Mesendoderm (in vitro differentiated cells): ENCODE results near the gene PRKAR1A.

Experiments
- DNase-seq: peaks from one replicate; pipeline ENCODE4 v3.0.0; 2013
- H2AK5ac ChIP-seq: 2 replicates; pipeline ENCODE4 v1.6.1; 2013; ENCODE audit warnings: low read length, inconsistent platforms
- H2BK120ac ChIP-seq: 2 replicates; pipeline ENCODE4 v1.6.1; 2013; ENCODE audit warnings: low read depth, mild to moderate bottlenecking, low read length, moderate library complexity, mixed read lengths
- H2BK15ac ChIP-seq: replicated peaks from 2 replicates; pipeline ENCODE4 v1.6.1; 2013; ENCODE audit warnings: low read depth, mild to moderate bottlenecking, moderate library complexity
- H2BK5ac ChIP-seq: 2 replicates; pipeline ENCODE4 v1.6.1; 2013; ENCODE audit warnings: low read length, inconsistent platforms
- H3K18ac ChIP-seq: 2 replicates; pipeline ENCODE4 v1.6.1; 2013; ENCODE audit warnings: mild to moderate bottlenecking, low read length, mixed read lengths
- H3K23ac ChIP-seq: one replicate; pipeline ENCODE4 v1.6.1; 2013; ENCODE audit warnings: low read length
- H3K27ac ChIP-seq: 2 replicates; pipeline ENCODE4 v1.5.1; 2013; ENCODE audit warnings: low read depth, mild to moderate bottlenecking, inconsistent platforms, low read length, moderate library complexity
- H3K27me3 ChIP-seq: 2 replicates; pipeline ENCODE4 v1.6.1; 2013; ENCODE audit warnings: low read length, control low read depth, mild to moderate bottlenecking, inconsistent platforms; ENCODE audit not compliant: insufficient read depth, poor library complexity
- H3K36me3 ChIP-seq: 2 replicates; pipeline ENCODE4 v1.6.1; 2013; ENCODE audit warnings: low read length, inconsistent platforms; ENCODE audit not compliant: control insufficient read depth, insufficient read depth
- H3K4ac ChIP-seq: one replicate; pipeline ENCODE4 v1.6.1; 2013; ENCODE audit warnings: low read depth, mild to moderate bottlenecking, low read length, moderate library complexity
- H3K4me1 ChIP-seq: 2 replicates; pipeline ENCODE4 v1.6.1; 2013; ENCODE audit warnings: low read depth, low read length, inconsistent platforms; ENCODE audit not compliant: control insufficient read depth
- H3K4me2 ChIP-seq: 2 replicates; pipeline ENCODE4 v1.6.1; 2013; ENCODE audit warnings: low read length
- H3K4me3 ChIP-seq: 2 replicates; pipeline ENCODE4 v1.5.1; 2013; ENCODE audit warnings: mild to moderate bottlenecking, low read length
- H3K56ac ChIP-seq: one replicate; pipeline ENCODE4 v1.6.1; 2013; ENCODE audit warnings: low read length
- H3K79me1 ChIP-seq: 2 replicates; pipeline ENCODE4 v1.6.1; 2013; ENCODE audit warnings: low read length, inconsistent platforms
- H3K79me2 ChIP-seq: 2 replicates; pipeline ENCODE4 v1.6.1; 2013; ENCODE audit warnings: mild to moderate bottlenecking, low read length; ENCODE audit not compliant: control insufficient read depth, insufficient read depth
- H3K9ac ChIP-seq: 2 replicates; pipeline ENCODE4 v1.6.1; 2013; ENCODE audit warnings: low read length, inconsistent platforms
- H4K5ac ChIP-seq: one replicate; pipeline ENCODE4 v1.6.1; 2013; ENCODE audit warnings: low read length
- H4K8ac ChIP-seq: one replicate; pipeline ENCODE4 v1.6.1; 2013; ENCODE audit warnings: low read depth, mild to moderate bottlenecking, control low read depth, low read length, moderate library complexity
- WGBS: extraction: QIAGEN DNeasy Blood & Tissue Kit; methylation state at CpG from one replicate; pipeline ENCODE4 v1.1.7; 2013; ENCODE audit warnings: low lambda C conversion rate, missing lambda C conversion rate; ENCODE audit not compliant: insufficient coverage; ENCODE audit errors: extremely low coverage; 5-methylcytosine and 5-hydroxymethylcytosine counted together

The PRKAR1A gene

GRCh38 chr17:68570526-68570925, 58.3 kb downstream of the PRKAR1A start:
- whole genome bisulfite sequencing: no CpG with 5 or more reads among the region's 1 CpG
- H2BK120ac ChIP-seq: no peak overlapping the region
- no peak overlapping the region for H2AK5ac ChIP-seq
- no peak overlapping the region for H2BK15ac ChIP-seq
- H3K23ac ChIP-seq: no peak overlapping the region
- H3K4me2 ChIP-seq: no peak overlapping the region
- no peaks in the 10 kb centered on the region for H3K27me3 ChIP-seq
- no peak overlapping the region for H4K8ac ChIP-seq
- no peak overlapping the region for H3K9ac ChIP-seq
- H3K79me1 ChIP-seq: no peaks in the 10 kb centered on the region
- no peaks in the 10 kb centered on the region for H3K36me3 ChIP-seq
- DNase-seq: no peak
- no peak overlapping the region for H3K4me3 ChIP-seq
- H3K79me2 ChIP-seq: no peaks in the 10 kb centered on the region
- H3K18ac ChIP-seq: no peak overlapping the region
- H2BK5ac ChIP-seq: no peak overlapping the region
- no peak overlapping the region for H3K4ac ChIP-seq
- H4K5ac ChIP-seq: no peak overlapping the region
- no peak overlapping the region for H3K56ac ChIP-seq
- H3K4me1 ChIP-seq: no peaks in the 10 kb centered on the region
- H3K27ac ChIP-seq: no peak overlapping the region

- no peak overlapping the region for H4K5ac ChIP-seq
- no peak overlapping the region for H3K9ac ChIP-seq
- no peak overlapping the region for H2BK5ac ChIP-seq
- H3K23ac ChIP-seq: no peak overlapping the region
- no peaks in the 10 kb centered on the region for H3K79me1 ChIP-seq
- no peaks in the 10 kb centered on the region for H3K36me3 ChIP-seq
- H2BK15ac ChIP-seq: no peak overlapping the region
- no peaks in the 10 kb centered on the region for H3K4me1 ChIP-seq
- H3K4ac ChIP-seq: no peak overlapping the region
- no peak overlapping the region for H3K27ac ChIP-seq
- no peak overlapping the region for H2BK120ac ChIP-seq
- H3K4me3 ChIP-seq: no peak overlapping the region
- H3K4me2 ChIP-seq: no peak overlapping the region
- H3K27me3 ChIP-seq: no peaks in the 10 kb centered on the region
- H2AK5ac ChIP-seq: no peak overlapping the region
- no peak for DNase-seq
- WGBS: no CpG with 5 or more reads among the region's 6 CpGs
- H3K79me2 ChIP-seq: no peaks in the 10 kb centered on the region
- no peak overlapping the region for H3K56ac ChIP-seq
- H4K8ac ChIP-seq: no peak overlapping the region
- no peak overlapping the region for H3K18ac ChIP-seq
Measured at GRCh38 chr17:68572138-68572842, 60.1 kb downstream of the PRKAR1A start.

GRCh38 chr17:68573338-68573737, 61.1 kb downstream of the PRKAR1A start:
- H3K4ac ChIP-seq: no peak overlapping the region
- H2BK120ac ChIP-seq: no peak overlapping the region
- H3K36me3 ChIP-seq: no peaks in the 10 kb centered on the region
- H3K4me1 ChIP-seq: no peaks in the 10 kb centered on the region
- H3K27ac ChIP-seq: no peak overlapping the region
- no peak overlapping the region for H2BK15ac ChIP-seq
- H3K4me2 ChIP-seq: no peak overlapping the region
- H3K18ac ChIP-seq: no peak overlapping the region
- no peak overlapping the region for H2BK5ac ChIP-seq
- no peak overlapping the region for H3K56ac ChIP-seq
- no peak overlapping the region for H4K8ac ChIP-seq
- WGBS: no CpG with 5 or more reads among the region's 1 CpG
- H3K79me1 ChIP-seq: no peaks in the 10 kb centered on the region
- no peak overlapping the region for H4K5ac ChIP-seq
- H3K27me3 ChIP-seq: no peaks in the 10 kb centered on the region
- DNase-seq: no peak
- no peak overlapping the region for H3K9ac ChIP-seq
- H3K4me3 ChIP-seq: no peak overlapping the region
- H3K79me2 ChIP-seq: no peaks in the 10 kb centered on the region
- H3K23ac ChIP-seq: no peak overlapping the region
- no peak overlapping the region for H2AK5ac ChIP-seq

GRCh38 chr17:68576137-68576536, 63.9 kb downstream of the PRKAR1A start:
- H3K56ac ChIP-seq: no peak overlapping the region
- H4K8ac ChIP-seq: no peak overlapping the region
- no peak overlapping the region for H2BK120ac ChIP-seq
- no peak overlapping the region for H3K23ac ChIP-seq
- H2BK15ac ChIP-seq: no peak overlapping the region
- no CpG with 5 or more reads among the region's 2 CpGs for WGBS
- no peak overlapping the region for H2BK5ac ChIP-seq
- DNase-seq: no peak
- no peak overlapping the region for H3K4me3 ChIP-seq
- no peaks in the 10 kb centered on the region for H3K4me1 ChIP-seq
- no peak overlapping the region for H4K5ac ChIP-seq
- no peak overlapping the region for H3K18ac ChIP-seq
- no peaks in the 10 kb centered on the region for H3K79me1 ChIP-seq
- H3K9ac ChIP-seq: no peak overlapping the region
- no peak overlapping the region for H3K27ac ChIP-seq
- no peak overlapping the region for H2AK5ac ChIP-seq
- H3K79me2 ChIP-seq: peaks cover 2% of the 10 kb centered on the region
- no peaks in the 10 kb centered on the region for H3K36me3 ChIP-seq
- H3K4ac ChIP-seq: no peak overlapping the region
- H3K4me2 ChIP-seq: no peak overlapping the region
- H3K27me3 ChIP-seq: no peaks in the 10 kb centered on the region

DNA sequence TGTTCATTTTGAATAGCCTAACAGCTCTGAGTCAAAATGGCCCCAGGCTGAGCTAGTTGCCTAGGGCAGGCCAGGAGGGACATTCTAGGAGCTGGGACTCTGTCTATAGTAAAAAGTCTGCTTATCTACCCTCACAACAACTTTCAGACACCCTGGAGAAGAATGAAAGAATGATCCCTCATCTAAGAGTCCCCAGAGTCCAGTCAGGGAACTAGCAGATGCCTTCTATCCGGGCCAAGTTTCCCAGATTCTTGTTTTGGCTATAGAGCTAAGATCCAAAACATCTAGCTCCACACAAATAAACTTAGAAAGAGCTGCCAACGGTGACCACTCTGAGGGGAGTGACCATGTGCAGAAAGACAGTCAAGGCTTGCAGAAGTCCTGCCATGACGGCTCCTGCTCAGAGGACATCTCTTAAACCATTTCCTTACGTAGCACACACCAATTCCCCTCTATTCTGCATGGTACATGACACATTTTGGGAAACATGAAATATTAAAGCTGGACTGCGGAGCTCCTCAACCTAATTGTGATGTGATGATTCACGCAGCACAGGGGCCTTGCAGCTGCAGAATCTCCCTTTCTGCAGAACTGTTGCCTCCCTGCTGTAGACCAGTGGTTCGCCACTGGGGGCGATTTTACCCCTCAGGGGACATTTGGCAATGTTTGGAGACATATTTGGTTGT, 64.7 kb downstream of the PRKAR1A start:
- no peak overlapping the region for H2BK15ac ChIP-seq
- H3K4ac ChIP-seq: no peak overlapping the region
- H3K79me1 ChIP-seq: no peaks in the 10 kb centered on the region
- no peak overlapping the region for H3K9ac ChIP-seq
- H3K27me3 ChIP-seq: no peaks in the 10 kb centered on the region
- no peak overlapping the region for H2AK5ac ChIP-seq
- H3K18ac ChIP-seq: no peak overlapping the region
- no peak overlapping the region for H3K23ac ChIP-seq
- H3K4me1 ChIP-seq: no peaks in the 10 kb centered on the region
- no peak overlapping the region for H3K4me3 ChIP-seq
- H3K4me2 ChIP-seq: no peak overlapping the region
- no peak overlapping the region for H2BK120ac ChIP-seq
- no peak overlapping the region for H4K8ac ChIP-seq
- H2BK5ac ChIP-seq: no peak overlapping the region
- H3K79me2 ChIP-seq: peaks cover 2% of the 10 kb centered on the region
- DNase-seq: no peak
- no peaks in the 10 kb centered on the region for H3K36me3 ChIP-seq
- H3K27ac ChIP-seq: no peak overlapping the region
- H3K56ac ChIP-seq: no peak overlapping the region
- H4K5ac ChIP-seq: no peak overlapping the region
- no CpG with 5 or more reads among the region's 8 CpGs for WGBS

DNA sequence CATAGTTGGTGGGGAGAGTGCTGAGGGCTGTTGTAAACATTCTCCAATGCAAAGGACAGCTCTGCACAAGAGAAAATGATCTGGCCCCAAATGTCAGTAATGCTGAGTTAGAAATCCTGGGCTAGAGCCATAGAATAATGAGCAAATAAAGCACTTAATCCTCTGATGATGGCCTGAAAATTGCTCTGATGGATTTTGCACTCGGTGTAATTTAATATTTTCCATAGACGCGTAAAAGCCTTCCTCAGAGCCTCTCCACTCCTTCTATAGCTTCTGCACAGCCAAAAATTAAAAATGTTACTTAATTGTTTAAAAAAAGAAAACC, 65.2 kb downstream of the PRKAR1A start:
- Histone ChIP-seq H3K27me3 (no peaks in the 10 kb centered on the region), H3K56ac (no peak overlapping the region), H3K79me2 (peaks cover 2% of the 10 kb centered on the region), H3K4me2 (no peak overlapping the region), H3K18ac (no peak overlapping the region), H3K79me1 (no peaks in the 10 kb centered on the region), H2BK15ac (no peak overlapping the region), H4K5ac (no peak overlapping the region), H3K27ac (no peak overlapping the region), H4K8ac (no peak overlapping the region), H2BK120ac (no peak overlapping the region), H2AK5ac (no peak overlapping the region), H3K4ac (no peak overlapping the region), H3K4me1 (no peaks in the 10 kb centered on the region), H3K4me3 (no peak overlapping the region), H3K36me3 (no peaks in the 10 kb centered on the region), H3K23ac (no peak overlapping the region), H3K9ac (no peak overlapping the region), H2BK5ac (no peak overlapping the region)
- no peak for DNase-seq
- WGBS: no CpG with 5 or more reads among the region's 3 CpGs
